ENCODE measurements around the gene KCNMB2. TPM values are rescaled to one million over a fixed set of nuclear protein-coding genes. Genes with fewer than 3 reads are reported as not detected.
"Not testable (repeated sequence)": the region's sequence is repeated elsewhere in the genome, so short reads cannot be mapped to it uniquely, and the experiment has no call there.

The KCNMB2 gene
- polyA plus RNA-seq, 2 donors: 0.05 to 0.08 TPM

- H3K4me3 ChIP-seq (ENCODE audit: low read depth in 1 of 2, low read length in 2 of 2): no peak overlapping the region
- no peak overlapping the region for H3K27ac ChIP-seq (ENCODE audit: low read depth in 2 of 2, low read length in 1 of 2)
- H3K9me3 ChIP-seq (ENCODE audit: control insufficient read depth in 2 of 2, insufficient read depth in 1 of 2, low read depth in 1 of 2, low read length in 1 of 2): no peaks in the 10 kb centered on the region
- WGBS, 2 donors: 92 to 100% methylated on average over 1 of the region's 1 CpG
- peaks cover 0 to 3% of the 10 kb centered on the region in 2 donors for H3K4me1 ChIP-seq (ENCODE audit: control insufficient read depth in 2 of 2, insufficient read depth in 2 of 2, low read length in 1 of 2)
- H3K27me3 ChIP-seq (ENCODE audit: control insufficient read depth in 1 of 2, insufficient read depth in 2 of 2, low read length in 2 of 2): no peaks in the 10 kb centered on the region
- H3K36me3 ChIP-seq (ENCODE audit: control insufficient read depth in 2 of 2, insufficient read depth in 2 of 2, low read length in 1 of 2): no peaks in the 10 kb centered on the region
These were observed 182.9 kb downstream of the KCNMB2 start for GRCh38 chr3:178718995-178719635.

- Histone ChIP-seq H3K9me3 (ENCODE audit: control insufficient read depth in 2 of 2, insufficient read depth in 1 of 2, low read depth in 1 of 2, low read length in 1 of 2) (no peaks in the 10 kb centered on the region), H3K27ac (ENCODE audit: low read depth in 2 of 2, low read length in 1 of 2) (no peak overlapping the region), H3K36me3 (ENCODE audit: control insufficient read depth in 2 of 2, insufficient read depth in 2 of 2, low read length in 1 of 2) (no peaks in the 10 kb centered on the region), H3K27me3 (ENCODE audit: control insufficient read depth in 1 of 2, insufficient read depth in 2 of 2, low read length in 2 of 2) (no peaks in the 10 kb centered on the region), H3K4me1 (ENCODE audit: control insufficient read depth in 2 of 2, insufficient read depth in 2 of 2, low read length in 1 of 2) (peaks cover 0 to 2% of the 10 kb centered on the region in 2 donors), H3K4me3 (ENCODE audit: low read depth in 1 of 2, low read length in 2 of 2) (no peak overlapping the region)
- 91 to 93% methylated on average over 4 of the region's 4 CpGs for WGBS, 2 donors
These were observed 196.6 kb downstream of the KCNMB2 start for GRCh38 chr3:178732824-178733223.

DNA sequence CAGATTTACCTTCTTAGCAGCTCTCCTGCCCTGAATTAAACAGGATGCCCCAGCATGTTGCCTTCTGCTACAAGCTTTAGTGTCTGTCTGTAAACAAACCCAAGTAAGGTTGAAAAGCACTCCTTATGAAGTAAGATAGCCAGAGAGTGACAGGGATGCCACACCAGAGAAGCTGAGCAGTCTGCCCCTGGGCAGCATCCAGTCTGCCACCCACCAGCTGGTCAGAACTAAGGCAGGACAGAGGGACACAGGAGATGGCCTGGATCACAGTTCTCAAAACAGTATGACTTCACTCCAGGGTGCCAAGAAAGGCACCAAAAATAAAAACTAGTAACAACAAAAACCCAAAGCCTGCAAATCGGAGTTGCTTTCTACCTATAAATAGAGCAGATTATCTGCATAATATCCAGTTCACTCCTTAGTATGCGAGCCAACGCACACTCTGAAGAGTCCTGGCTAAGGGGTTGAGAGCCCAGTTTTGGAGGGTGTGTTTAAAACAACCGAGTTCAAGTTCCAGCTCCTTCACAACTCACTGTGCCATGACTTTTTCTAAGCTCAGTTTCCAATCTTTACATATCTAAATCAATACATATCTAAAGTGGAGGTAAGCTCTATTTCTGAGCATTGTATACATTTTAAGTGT lies 198.9 kb downstream of the KCNMB2 start:
- H3K27ac ChIP-seq (ENCODE audit: low read depth in 2 of 2, low read length in 1 of 2): no peak overlapping the region

DNA sequence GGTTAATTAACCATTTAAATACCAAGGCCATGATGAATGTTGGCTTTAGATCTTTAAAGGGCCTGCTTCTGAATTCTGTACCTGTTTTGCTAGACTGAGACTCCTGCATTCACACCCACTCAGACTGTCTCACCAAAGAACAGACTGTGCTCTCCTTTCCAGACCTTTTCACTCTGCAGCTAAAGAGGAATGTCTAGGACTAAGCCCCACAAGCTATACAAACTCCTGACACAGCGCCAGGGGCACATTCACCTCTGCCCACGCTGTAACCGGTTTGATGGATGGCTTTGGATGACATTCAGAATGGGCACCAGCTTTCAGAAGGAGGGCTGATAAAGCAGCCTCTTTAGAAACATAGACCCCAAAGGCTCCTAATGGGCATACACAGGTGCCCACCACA lies 200.1 kb downstream of the KCNMB2 start:
- no peak overlapping the region for H3K27ac ChIP-seq (ENCODE audit: low read depth in 2 of 2, low read length in 1 of 2)
- no peaks in the 10 kb centered on the region for H3K9me3 ChIP-seq (ENCODE audit: control insufficient read depth in 2 of 2, insufficient read depth in 1 of 2, low read depth in 1 of 2, low read length in 1 of 2)
- no peak overlapping the region for H3K4me3 ChIP-seq (ENCODE audit: low read depth in 1 of 2, low read length in 2 of 2)
- no peaks in the 10 kb centered on the region for H3K36me3 ChIP-seq (ENCODE audit: control insufficient read depth in 2 of 2, insufficient read depth in 2 of 2, low read length in 1 of 2)
- peaks cover 0 to 2% of the 10 kb centered on the region in 2 donors for H3K4me1 ChIP-seq (ENCODE audit: control insufficient read depth in 2 of 2, insufficient read depth in 2 of 2, low read length in 1 of 2)
- no peaks in the 10 kb centered on the region for H3K27me3 ChIP-seq (ENCODE audit: control insufficient read depth in 1 of 2, insufficient read depth in 2 of 2, low read length in 2 of 2)
- WGBS, 2 donors: 31 to 49% methylated on average over 3 of the region's 3 CpGs

More for the DNA sequence above, 198.9 kb downstream of the KCNMB2 start:
- 68 to 76% methylated on average over 4 of the region's 4 CpGs for WGBS, 2 donors
- no peak overlapping the region for H3K4me3 ChIP-seq (ENCODE audit: low read depth in 1 of 2, low read length in 2 of 2)
- H3K36me3 ChIP-seq (ENCODE audit: control insufficient read depth in 2 of 2, insufficient read depth in 2 of 2, low read length in 1 of 2): no peaks in the 10 kb centered on the region
- H3K9me3 ChIP-seq (ENCODE audit: control insufficient read depth in 2 of 2, insufficient read depth in 1 of 2, low read depth in 1 of 2, low read length in 1 of 2): no peaks in the 10 kb centered on the region
- peaks cover 0 to 2% of the 10 kb centered on the region in 2 donors for H3K4me1 ChIP-seq (ENCODE audit: control insufficient read depth in 2 of 2, insufficient read depth in 2 of 2, low read length in 1 of 2)
- H3K27me3 ChIP-seq (ENCODE audit: control insufficient read depth in 1 of 2, insufficient read depth in 2 of 2, low read length in 2 of 2): no peaks in the 10 kb centered on the region

DNA sequence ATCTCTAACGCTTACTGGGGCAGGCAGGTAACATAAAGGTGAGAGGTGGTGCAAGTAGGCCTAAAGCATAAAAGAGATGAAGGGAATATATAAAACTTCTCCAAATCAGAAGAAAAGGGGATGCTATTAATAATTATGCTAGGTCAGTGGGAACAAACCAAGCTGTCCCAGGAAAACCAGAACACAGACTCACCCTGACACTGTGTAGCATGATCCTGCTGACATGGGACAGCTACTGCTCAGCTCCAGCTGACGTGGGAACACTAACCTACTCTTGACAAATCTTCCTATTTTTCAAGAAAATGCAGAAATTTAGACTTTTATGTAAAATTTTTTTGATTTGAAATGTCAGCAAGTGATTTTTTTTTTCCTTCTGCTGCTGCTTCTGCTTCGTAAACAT lies 203.5 kb downstream of the KCNMB2 start:
- Histone ChIP-seq H3K4me3 (ENCODE audit: low read depth in 1 of 2, low read length in 2 of 2) (no peak overlapping the region), H3K36me3 (ENCODE audit: control insufficient read depth in 2 of 2, insufficient read depth in 2 of 2, low read length in 1 of 2) (no peaks in the 10 kb centered on the region), H3K27me3 (ENCODE audit: control insufficient read depth in 1 of 2, insufficient read depth in 2 of 2, low read length in 2 of 2) (no peaks in the 10 kb centered on the region), H3K27ac (ENCODE audit: low read depth in 2 of 2, low read length in 1 of 2) (no peak overlapping the region), H3K4me1 (ENCODE audit: control insufficient read depth in 2 of 2, insufficient read depth in 2 of 2, low read length in 1 of 2) (peaks cover 0 to 2% of the 10 kb centered on the region in 2 donors), H3K9me3 (ENCODE audit: control insufficient read depth in 2 of 2, insufficient read depth in 1 of 2, low read depth in 1 of 2, low read length in 1 of 2) (no peaks in the 10 kb centered on the region)
- WGBS, 2 donors: 79 to 83% methylated on average over 3 of the region's 3 CpGs

DNA sequence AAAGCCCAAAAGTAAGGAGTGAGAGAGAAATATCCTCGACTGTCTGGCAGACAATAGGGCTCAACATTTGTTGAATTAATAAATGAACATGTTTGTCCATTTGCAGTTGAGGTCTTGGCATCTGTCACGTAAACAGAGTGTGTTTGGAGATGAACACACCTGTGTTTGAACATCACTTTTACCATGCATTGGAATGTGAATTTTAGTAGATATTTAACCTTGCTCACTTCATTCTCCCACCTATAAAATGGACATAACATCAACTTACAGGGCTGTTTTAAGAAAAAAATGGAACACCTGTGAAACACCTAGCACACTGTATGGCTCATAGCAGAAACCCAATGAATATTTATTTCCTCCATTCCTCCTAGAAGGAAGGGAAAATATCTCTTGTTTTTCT lies 204.8 kb downstream of the KCNMB2 start:
- Histone ChIP-seq H3K4me1 (ENCODE audit: control insufficient read depth in 2 of 2, insufficient read depth in 2 of 2, low read length in 1 of 2) (peaks cover 0 to 2% of the 10 kb centered on the region in 2 donors), H3K27ac (ENCODE audit: low read depth in 2 of 2, low read length in 1 of 2) (no peak overlapping the region), H3K4me3 (ENCODE audit: low read depth in 1 of 2, low read length in 2 of 2) (no peak overlapping the region), H3K27me3 (ENCODE audit: control insufficient read depth in 1 of 2, insufficient read depth in 2 of 2, low read length in 2 of 2) (no peaks in the 10 kb centered on the region), H3K36me3 (ENCODE audit: control insufficient read depth in 2 of 2, insufficient read depth in 2 of 2, low read length in 1 of 2) (no peaks in the 10 kb centered on the region), H3K9me3 (ENCODE audit: control insufficient read depth in 2 of 2, insufficient read depth in 1 of 2, low read depth in 1 of 2, low read length in 1 of 2) (no peaks in the 10 kb centered on the region)
- WGBS, 2 donors: 64 to 77% methylated on average over 2 of the region's 2 CpGs

DNA sequence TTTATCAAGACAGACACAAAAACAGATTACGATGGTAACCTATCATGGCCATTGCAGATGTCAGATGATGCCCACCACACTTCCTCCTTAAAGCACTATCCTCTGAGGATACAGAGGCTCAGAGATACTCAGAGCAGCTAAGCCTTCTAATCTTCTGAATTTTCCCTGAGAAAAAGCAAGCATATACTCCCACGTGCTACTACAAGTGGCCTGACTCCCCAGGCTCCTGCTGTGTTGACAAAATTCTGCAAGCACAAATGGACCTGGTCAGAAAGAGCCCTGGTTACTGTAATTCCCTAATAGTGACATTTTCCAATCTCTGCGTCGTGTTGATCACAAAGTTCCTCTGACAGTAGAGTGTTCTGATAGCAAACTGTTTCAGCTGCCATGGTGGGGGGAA lies 207.1 kb downstream of the KCNMB2 start:
- Histone ChIP-seq H3K27ac (ENCODE audit: low read depth in 2 of 2, low read length in 1 of 2) (no peak overlapping the region), H3K27me3 (ENCODE audit: control insufficient read depth in 1 of 2, insufficient read depth in 2 of 2, low read length in 2 of 2) (no peaks in the 10 kb centered on the region), H3K9me3 (ENCODE audit: control insufficient read depth in 2 of 2, insufficient read depth in 1 of 2, low read depth in 1 of 2, low read length in 1 of 2) (no peaks in the 10 kb centered on the region), H3K36me3 (ENCODE audit: control insufficient read depth in 2 of 2, insufficient read depth in 2 of 2, low read length in 1 of 2) (no peaks in the 10 kb centered on the region), H3K4me3 (ENCODE audit: low read depth in 1 of 2, low read length in 2 of 2) (no peak overlapping the region), H3K4me1 (ENCODE audit: control insufficient read depth in 2 of 2, insufficient read depth in 2 of 2, low read length in 1 of 2) (no peaks in the 10 kb centered on the region)
- 81 to 89% methylated on average over 4 of the region's 4 CpGs for WGBS, 2 donors

GRCh38 chr3:178745861-178746655 lies 209.8 kb downstream of the KCNMB2 start:
- not testable (repeated sequence) for H3K27me3 ChIP-seq (ENCODE audit: control insufficient read depth in 1 of 2, insufficient read depth in 2 of 2, low read length in 2 of 2); H3K36me3 ChIP-seq (ENCODE audit: control insufficient read depth in 2 of 2, insufficient read depth in 2 of 2, low read length in 1 of 2); H3K4me3 ChIP-seq (ENCODE audit: low read depth in 1 of 2, low read length in 2 of 2); H3K4me1 ChIP-seq (ENCODE audit: control insufficient read depth in 2 of 2, insufficient read depth in 2 of 2, low read length in 1 of 2); H3K9me3 ChIP-seq (ENCODE audit: control insufficient read depth in 2 of 2, insufficient read depth in 1 of 2, low read depth in 1 of 2, low read length in 1 of 2); H3K27ac ChIP-seq (ENCODE audit: low read depth in 2 of 2, low read length in 1 of 2)
- 80 to 85% methylated on average over 6 of the region's 6 CpGs for WGBS, 2 donors

GRCh38 chr3:178748874-178749273 lies 212.6 kb downstream of the KCNMB2 start:
- no peaks in the 10 kb centered on the region for H3K36me3 ChIP-seq (ENCODE audit: control insufficient read depth in 2 of 2, insufficient read depth in 2 of 2, low read length in 1 of 2)
- H3K4me3 ChIP-seq (ENCODE audit: low read depth in 1 of 2, low read length in 2 of 2): no peak overlapping the region
- H3K4me1 ChIP-seq (ENCODE audit: control insufficient read depth in 2 of 2, insufficient read depth in 2 of 2, low read length in 1 of 2): no peaks in the 10 kb centered on the region
- H3K27ac ChIP-seq (ENCODE audit: low read depth in 2 of 2, low read length in 1 of 2): no peak overlapping the region
- WGBS, 2 donors: 75 to 79% methylated on average over 3 of the region's 3 CpGs
- H3K9me3 ChIP-seq (ENCODE audit: control insufficient read depth in 2 of 2, insufficient read depth in 1 of 2, low read depth in 1 of 2, low read length in 1 of 2): no peaks in the 10 kb centered on the region
- no peaks in the 10 kb centered on the region for H3K27me3 ChIP-seq (ENCODE audit: control insufficient read depth in 1 of 2, insufficient read depth in 2 of 2, low read length in 2 of 2)
